NB4 (cell line): ENCODE results near the gene ALX1.

ENCODE experiments used
- DNase-seq: peaks from one replicate; pipeline ENCODE4 v3.0.0; 2010; ENCODE audit warnings: low read depth
- H3K4me3 ChIP-seq: one replicate; pipeline ENCODE4 v1.5.1; 2011; ENCODE audit warnings: mild to moderate bottlenecking, low read depth, low read length, moderate library complexity
- MYC ChIP-seq: IDR thresholded peaks from 2 replicates; pipeline ENCODE4 v1.6.1; 2011; ENCODE audit warnings: low read depth, low read length
- POLR2A ChIP-seq: IDR thresholded peaks from 2 replicates; pipeline ENCODE4 v1.6.1; 2011; ENCODE audit warnings: mild to moderate bottlenecking; ENCODE audit not compliant: insufficient read length; ENCODE audit errors: extremely low read depth
- TF ChIP-seq, protein P1 (sequence below): IDR thresholded peaks from 2 replicates; pipeline ENCODE4 v1.6.1; 2011; ENCODE audit warnings: low read depth, low read length
- TF ChIP-seq, protein P2 (sequence below): IDR thresholded peaks from one replicate; pipeline ENCODE4 v1.5.1; 2012; ENCODE audit warnings: low read depth, low read length

ALX1 gene

DNA sequence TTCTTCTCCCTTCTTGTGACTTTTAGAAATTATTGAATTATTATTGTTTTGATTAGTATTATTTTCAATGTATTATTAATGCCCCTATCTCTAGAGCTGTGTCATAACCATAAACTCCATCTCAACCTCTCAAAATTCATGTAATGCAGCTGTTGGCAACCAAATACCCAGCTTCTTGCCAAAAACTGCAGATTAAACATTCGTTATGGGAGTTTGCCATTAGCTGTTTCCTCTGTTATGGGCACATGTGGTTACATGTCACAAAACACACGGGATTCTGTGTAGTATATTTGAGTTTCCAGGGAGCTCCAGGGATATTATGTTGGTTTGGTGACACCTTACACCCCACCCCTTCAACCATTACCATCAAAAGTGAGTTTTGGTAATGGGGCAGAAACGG is 2.8 kb upstream of the ALX1 start:
- H3K4me3 ChIP-seq = no peak overlapping the region
- no peak for DNase-seq
- TF ChIP-seq, protein P1, sequence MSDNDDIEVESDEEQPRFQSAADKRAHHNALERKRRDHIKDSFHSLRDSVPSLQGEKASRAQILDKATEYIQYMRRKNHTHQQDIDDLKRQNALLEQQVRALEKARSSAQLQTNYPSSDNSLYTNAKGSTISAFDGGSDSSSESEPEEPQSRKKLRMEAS = no peak
- TF ChIP-seq MYC = no peak

DNA sequence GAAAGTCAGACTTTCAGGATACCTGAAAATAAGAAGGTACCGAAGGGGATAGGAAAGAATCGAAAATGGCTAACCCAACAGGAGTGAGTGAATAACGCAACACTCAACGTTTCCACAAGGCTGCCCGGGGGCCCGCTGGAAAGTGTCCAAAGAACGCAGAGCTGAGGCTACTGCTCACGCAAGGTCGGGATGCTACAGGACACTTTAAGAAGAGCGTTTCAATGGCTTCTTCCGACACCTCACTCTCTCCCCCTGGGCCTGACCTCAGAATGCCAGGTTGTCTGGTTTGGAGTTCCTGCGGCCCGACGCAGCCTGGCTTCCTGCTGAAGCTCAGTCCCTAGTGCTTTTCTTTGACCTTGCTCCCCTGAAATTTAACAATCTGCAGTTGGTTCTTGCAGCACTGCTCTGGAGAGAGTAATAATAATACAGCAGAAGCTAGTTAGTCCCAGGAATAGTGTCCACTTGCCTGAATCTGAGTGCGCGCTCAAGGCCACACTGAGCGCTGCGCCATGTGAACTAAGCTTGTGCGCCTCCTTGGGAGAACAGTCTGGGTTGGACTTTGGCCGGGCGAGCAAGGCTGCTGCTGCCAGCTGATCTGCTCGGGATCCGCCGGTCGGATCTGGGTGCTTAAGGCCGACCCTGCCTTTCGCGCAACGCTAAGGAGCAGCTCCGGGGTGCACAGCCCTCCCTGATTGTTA is 2.0 kb upstream of the ALX1 start:
- no peak overlapping the region for H3K4me3 ChIP-seq
- DNase-seq = no peak
- TF ChIP-seq MYC = no peak

DNA sequence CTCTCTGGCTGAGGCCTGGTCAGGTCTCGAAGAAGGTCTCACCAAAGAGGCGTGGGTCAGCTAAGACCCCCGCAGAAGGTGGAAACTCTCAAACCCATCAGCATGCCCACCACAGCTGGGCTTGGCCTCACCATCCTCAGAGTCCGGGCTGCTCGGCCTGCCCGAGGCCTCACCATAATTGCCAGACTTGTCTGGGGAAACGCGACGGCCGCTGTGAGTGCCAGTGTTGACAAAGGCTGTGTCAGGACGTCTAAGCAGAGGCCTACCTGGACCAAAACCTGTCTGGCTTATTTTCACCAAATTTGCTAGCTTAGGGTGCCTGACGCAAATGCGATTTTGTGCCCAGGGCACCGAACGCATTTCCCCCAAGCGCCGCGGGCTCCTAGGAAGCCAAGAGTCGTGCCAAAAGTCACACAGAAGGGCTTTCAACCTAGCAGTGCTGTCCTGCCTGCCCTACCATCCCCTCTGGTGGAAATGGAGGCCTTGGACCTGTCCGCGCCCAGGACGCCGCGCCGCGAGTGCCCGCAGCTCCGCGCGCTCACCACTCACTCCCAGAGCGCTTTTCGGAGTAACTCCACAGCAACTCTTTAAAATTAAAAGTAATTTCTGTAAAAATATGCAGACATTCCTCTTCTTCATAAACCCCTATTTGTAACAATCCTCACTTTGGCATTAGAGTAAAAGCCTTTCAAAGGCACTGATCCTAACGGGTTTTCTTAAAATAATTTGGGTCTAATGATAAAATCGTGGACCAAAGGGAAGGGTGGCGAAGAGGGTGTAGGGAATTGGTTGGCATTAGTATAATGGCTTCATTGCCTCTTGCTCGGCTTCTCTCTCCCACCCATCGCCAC is 1.2 kb upstream of the ALX1 start:
- TF ChIP-seq POLR2A (no peak), MYC (no peak)
- TF ChIP-seq, protein P1 = no peak
- TF ChIP-seq, protein P2, sequence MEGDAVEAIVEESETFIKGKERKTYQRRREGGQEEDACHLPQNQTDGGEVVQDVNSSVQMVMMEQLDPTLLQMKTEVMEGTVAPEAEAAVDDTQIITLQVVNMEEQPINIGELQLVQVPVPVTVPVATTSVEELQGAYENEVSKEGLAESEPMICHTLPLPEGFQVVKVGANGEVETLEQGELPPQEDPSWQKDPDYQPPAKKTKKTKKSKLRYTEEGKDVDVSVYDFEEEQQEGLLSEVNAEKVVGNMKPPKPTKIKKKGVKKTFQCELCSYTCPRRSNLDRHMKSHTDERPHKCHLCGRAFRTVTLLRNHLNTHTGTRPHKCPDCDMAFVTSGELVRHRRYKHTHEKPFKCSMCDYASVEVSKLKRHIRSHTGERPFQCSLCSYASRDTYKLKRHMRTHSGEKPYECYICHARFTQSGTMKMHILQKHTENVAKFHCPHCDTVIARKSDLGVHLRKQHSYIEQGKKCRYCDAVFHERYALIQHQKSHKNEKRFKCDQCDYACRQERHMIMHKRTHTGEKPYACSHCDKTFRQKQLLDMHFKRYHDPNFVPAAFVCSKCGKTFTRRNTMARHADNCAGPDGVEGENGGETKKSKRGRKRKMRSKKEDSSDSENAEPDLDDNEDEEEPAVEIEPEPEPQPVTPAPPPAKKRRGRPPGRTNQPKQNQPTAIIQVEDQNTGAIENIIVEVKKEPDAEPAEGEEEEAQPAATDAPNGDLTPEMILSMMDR = no peak
- DNase-seq = no peak
- no peak overlapping the region for H3K4me3 ChIP-seq

DNA sequence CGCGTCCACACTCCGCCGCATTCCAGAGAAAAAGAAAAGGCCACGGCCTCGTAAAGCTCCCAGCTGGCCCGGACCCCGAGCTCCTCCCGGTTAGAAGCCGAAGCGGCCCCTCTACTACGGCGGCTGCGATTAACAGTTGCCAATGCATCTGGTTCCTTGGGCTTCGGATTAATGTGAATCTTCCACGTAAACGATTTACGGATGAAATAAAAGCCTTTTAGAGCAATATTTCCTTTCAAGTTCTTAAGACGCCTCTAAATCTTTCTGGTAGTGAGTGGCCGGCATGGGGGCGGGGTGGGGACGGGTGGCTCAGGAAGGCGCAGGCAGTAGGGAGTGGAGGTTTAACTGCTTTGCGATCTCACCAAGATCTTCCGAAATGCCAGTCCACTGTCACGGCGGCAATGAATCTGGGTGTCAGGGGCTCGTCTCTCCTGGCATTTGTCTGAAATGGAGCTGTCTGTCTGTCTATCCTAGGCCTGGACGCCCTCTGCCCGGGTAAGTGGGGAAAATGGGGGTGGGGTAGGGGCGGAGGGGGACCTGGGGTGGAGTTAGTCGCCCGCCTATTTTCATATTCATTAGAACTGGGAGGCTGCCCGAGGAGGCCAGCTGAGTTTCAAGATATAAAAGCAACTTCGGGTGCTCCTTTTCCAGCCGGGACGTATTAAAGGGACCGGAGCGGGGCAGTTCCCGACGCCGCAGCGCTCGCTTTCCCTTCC is 413 bp upstream of the ALX1 start:
- TF ChIP-seq MYC (no peak), POLR2A (no peak)
- TF ChIP-seq, protein P2 = no peak
- TF ChIP-seq, protein P1 = no peak
- no peak overlapping the region for H3K4me3 ChIP-seq
- DNase-seq = no peak

DNA sequence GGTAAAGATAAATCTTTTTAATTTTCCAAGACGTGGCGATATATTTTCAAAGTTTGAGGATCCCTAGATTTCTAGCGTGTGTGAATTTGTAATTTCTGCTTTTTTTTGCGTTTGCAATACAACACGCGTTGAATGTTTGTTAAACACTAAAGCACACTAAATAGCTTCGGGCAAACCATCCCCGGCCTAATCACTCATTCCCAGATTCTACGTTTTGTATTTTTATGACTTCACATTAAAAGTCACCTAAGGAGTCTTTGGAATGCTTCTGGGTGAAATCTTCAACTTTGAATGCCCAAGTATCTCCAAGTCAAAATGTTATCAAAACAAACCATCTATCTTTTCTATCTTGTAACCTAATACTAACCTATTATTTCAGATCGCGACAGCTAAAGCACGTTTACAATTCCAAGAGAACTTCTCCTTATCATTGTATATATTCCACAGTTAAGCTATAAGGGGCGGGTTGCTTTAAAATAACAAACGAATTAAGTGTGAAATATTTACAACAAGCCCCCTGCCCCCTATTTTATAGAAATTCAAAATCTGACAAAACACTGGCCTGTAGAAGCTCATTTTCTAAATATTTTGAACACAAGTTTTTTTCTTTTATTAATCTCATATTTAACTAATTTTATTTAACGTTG is 1.1 kb downstream of the ALX1 start:
- H3K4me3 ChIP-seq = no peak overlapping the region

More for the DNA sequence above, 1.1 kb downstream of the ALX1 start:
- DNase-seq = no peak
- TF ChIP-seq, protein P1 = no peak
- no peak for TF ChIP-seq POLR2A
- TF ChIP-seq, protein P2 = no peak
- TF ChIP-seq MYC = no peak
